MM.1S (cell line): ENCODE results near the gene ZKSCAN8.

Experiments used
- CTCF ChIP-seq: fragments of 300-600 bp; sonication (generic); IDR thresholded peaks from 2 replicates; pipeline ENCODE4 v1.5.1; 2016; ENCODE audit warnings: antibody characterized with exemption, low read length, mixed read lengths
- EZH2 ChIP-seq: fragments of 300-600 bp; sonication (generic); optimal IDR thresholded peaks from 2 replicates; pipeline ENCODE3; 2017; ENCODE audit warnings: low read depth, mild to moderate bottlenecking, antibody characterized with exemption, low read length, mixed read lengths
- EZH2phosphoT487 ChIP-seq: fragments of 300-600 bp; sonication (generic); IDR thresholded peaks from 2 replicates; pipeline ENCODE4 v1.6.1; 2018; ENCODE audit warnings: antibody characterized with exemption, low read length

- TF ChIP-seq CTCF, result no peak
- no peak for TF ChIP-seq EZH2
- no peak for TF ChIP-seq EZH2phosphoT487
Observed at GRCh38 chr6:28160233-28160632, 18.6 kb downstream of the ZKSCAN8 start.
